Caco-2 (cell line): ENCODE results near the gene HORMAD2. TPM values are rescaled to one million over a fixed set of nuclear protein-coding genes. Genes with fewer than 3 reads are reported as not detected.

Experiments
- BruUV-seq: library from RNA; stranded (reverse); fragments of 400-500 nt; replicated peaks from 2 replicates; lab custom pipeline; 2021; lab: Mats Ljungman, UMichigan
- CTCF ChIA-PET: fragments of 300-600 bp; sonication (Branson Sonifier 250); formaldehyde crosslinking; loops from one replicate; lab custom pipeline; 2022; ENCODE audit warnings: antibody characterized with exemption; lab: Charles Lee
- POLR2A ChIA-PET: fragments of 300-600 bp; sonication (Branson Sonifier 250); formaldehyde crosslinking; loops from one replicate; lab custom pipeline; 2022; ENCODE audit warnings: antibody characterized with exemption; lab: Charles Lee
- DNase-seq, 2 experiments: peaks; one replicate each; pipeline versions ENCODE4 v3.0.0 to v3.0.0-alpha.2; 2020 to 2022
- H3K27me3 ChIP-seq: replicated peaks from 2 replicates; pipeline ENCODE4 v1.6.0; 2011; ENCODE audit warnings: low read length; ENCODE audit not compliant: control insufficient read depth, insufficient read depth
- H3K36me3 ChIP-seq: 2 replicates; pipeline ENCODE4 v1.5.1; 2011; ENCODE audit warnings: low read length; ENCODE audit not compliant: control insufficient read depth, insufficient read depth
- H3K4me1 ChIP-seq: fragments of 250-450 bp; sonication (Bioruptor Pico); 2 replicates; pipeline ENCODE4 v1.5.1; 2020; ENCODE audit warnings: mild to moderate bottlenecking
- H3K4me3 ChIP-seq: 2 replicates; pipeline ENCODE4 v1.5.1; 2011; ENCODE audit warnings: low read depth, mild to moderate bottlenecking, control low read depth, low read length
- H3K9me3 ChIP-seq: fragments of 250-450 bp; sonication (Bioruptor Pico); 2 replicates; pipeline ENCODE4 v1.5.1; 2020; ENCODE audit warnings: mild to moderate bottlenecking, moderate library complexity
- H3K27ac Mint-ChIP-seq: one replicate; pipeline ENCODE4 v1.8.0; 2022; ENCODE audit warnings: mixed read lengths; ENCODE audit not compliant: unreplicated experiment
- H3K27me3 Mint-ChIP-seq: one replicate; pipeline ENCODE4 v1.8.0; 2022; ENCODE audit warnings: mixed read lengths; ENCODE audit not compliant: insufficient read depth, unreplicated experiment
- H3K36me3 Mint-ChIP-seq: one replicate; pipeline ENCODE4 v1.8.0; 2022; ENCODE audit warnings: mild to moderate bottlenecking, mixed read lengths; ENCODE audit not compliant: insufficient read depth, unreplicated experiment
- H3K4me1 Mint-ChIP-seq: one replicate; pipeline ENCODE4 v1.8.0; 2022; ENCODE audit warnings: low read depth, mixed read lengths; ENCODE audit not compliant: unreplicated experiment
- H3K4me3 Mint-ChIP-seq: one replicate; pipeline ENCODE4 v1.8.0; 2022; ENCODE audit warnings: mild to moderate bottlenecking, moderate library complexity, mixed read lengths; ENCODE audit not compliant: unreplicated experiment
- H3K9me3 Mint-ChIP-seq: one replicate; pipeline ENCODE4 v1.8.0; 2022; ENCODE audit warnings: mixed read lengths; ENCODE audit not compliant: unreplicated experiment
- CTCF ChIP-seq, 2 experiments: fragments of 200-600 bp in 1 of 2; IDR thresholded peaks; 1 replicate in 1 of 2; 2 replicates in 1 of 2; pipeline versions ENCODE4 v1.5.1 to v1.8.0; 2011 to 2022; ENCODE audit warnings: antibody characterized with exemption in 1 of 2, control low read depth in 1 of 2, inconsistent platforms in 1 of 2, low read depth in 1 of 2, low read length in 1 of 2, mild to moderate bottlenecking in 1 of 2, moderate library complexity in 1 of 2; ENCODE audit not compliant: insufficient read depth in 1 of 2, severe bottlenecking in 1 of 2, unreplicated experiment in 1 of 2
- intact Hi-C: fragments of 100-400 bp; cut with micrococcal nuclease; formaldehyde crosslinking; loops from one replicate; pipeline ENCODE4 v1.10.0; 2022; ENCODE audit not compliant: unreplicated experiment
- total RNA-seq: library from RNA; stranded (reverse); gene quantifications from 2 replicates; pipeline ENCODE4 v1.2.3, GENCODE V29; 2022

The HORMAD2 gene
- total RNA-seq, 1 experiment from 2014 or later, result 3.1 TPM

GRCh38 chr22:30114361-30114760 is 34.1 kb downstream of the HORMAD2 start:
- no peaks in the 10 kb centered on the region for H3K36me3 Mint-ChIP-seq
- no peaks in the 10 kb centered on the region for H3K27me3 Mint-ChIP-seq
- BruUV-seq, result no TSS peak
- H3K27ac Mint-ChIP-seq, result no peak overlapping the region
- no peak for DNase-seq
- Histone ChIP-seq H3K4me1 (no peaks in the 10 kb centered on the region; the same call in 1 of the 2 replicates), H3K36me3 (no peaks in the 10 kb centered on the region), H3K9me3 (no peaks in the 10 kb centered on the region; the same call in 1 of the 2 replicates), H3K27me3 (no peaks in the 10 kb centered on the region), H3K4me3 (no peak overlapping the region)
- CTCF ChIA-PET, result no interaction called here
- POLR2A ChIA-PET, result no interaction called here
- no peaks in the 10 kb centered on the region for H3K9me3 Mint-ChIP-seq
- no peaks in the 10 kb centered on the region for H3K4me1 Mint-ChIP-seq
- intact Hi-C loops, result no loop called here
- TF ChIP-seq CTCF (IDR thresholded peaks at IDR 0.05; ENCODE audit: insufficient read depth in 1 of 2, low read depth in 1 of 2, low read length in 1 of 2, severe bottlenecking in 1 of 2, unreplicated experiment in 1 of 2), result no peak
- no peak overlapping the region for H3K4me3 Mint-ChIP-seq

DNA sequence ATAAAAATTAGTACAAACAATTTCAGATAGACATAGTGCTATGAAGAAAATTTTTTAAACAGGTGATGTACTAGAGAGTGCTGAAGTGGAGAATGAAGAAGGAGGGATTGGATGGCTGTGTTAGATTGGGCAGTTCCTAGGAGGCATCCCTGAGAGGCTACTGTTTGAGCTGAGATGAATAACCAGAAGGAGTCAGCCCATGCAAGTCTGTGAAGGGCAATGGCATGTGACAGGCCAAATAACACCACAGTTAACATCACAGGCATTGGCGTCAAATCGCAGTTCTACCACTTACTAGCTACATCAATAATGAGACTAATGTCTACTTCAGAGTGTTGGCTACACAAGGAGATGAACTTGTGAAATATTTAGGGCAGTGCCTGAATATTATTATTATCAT is 35.4 kb downstream of the HORMAD2 start:
- no peak overlapping the region for H3K4me3 Mint-ChIP-seq
- H3K9me3 Mint-ChIP-seq, result no peaks in the 10 kb centered on the region
- no peak for TF ChIP-seq CTCF (IDR thresholded peaks at IDR 0.05; ENCODE audit: insufficient read depth in 1 of 2, low read depth in 1 of 2, low read length in 1 of 2, severe bottlenecking in 1 of 2, unreplicated experiment in 1 of 2)
- Histone ChIP-seq H3K27me3 (no peaks in the 10 kb centered on the region), H3K4me1 (no peaks in the 10 kb centered on the region; the same call in 1 of the 2 replicates), H3K36me3 (no peaks in the 10 kb centered on the region), H3K9me3 (no peaks in the 10 kb centered on the region; the same call in 1 of the 2 replicates), H3K4me3 (no peak overlapping the region)
- H3K27me3 Mint-ChIP-seq, result no peaks in the 10 kb centered on the region
- no peak for DNase-seq
- no peaks in the 10 kb centered on the region for H3K4me1 Mint-ChIP-seq
- intact Hi-C loops, result no loop called here
- no TSS peak for BruUV-seq
- POLR2A ChIA-PET, result interaction anchor here (0.5 kb wide), 1 partner anchor 211 kb away, joined by 3 read pairs; the partner anchor contains the start of gene TBC1D10A
- CTCF ChIA-PET, result no interaction called here
- H3K27ac Mint-ChIP-seq, result no peak overlapping the region
- no peaks in the 10 kb centered on the region for H3K36me3 Mint-ChIP-seq

DNA sequence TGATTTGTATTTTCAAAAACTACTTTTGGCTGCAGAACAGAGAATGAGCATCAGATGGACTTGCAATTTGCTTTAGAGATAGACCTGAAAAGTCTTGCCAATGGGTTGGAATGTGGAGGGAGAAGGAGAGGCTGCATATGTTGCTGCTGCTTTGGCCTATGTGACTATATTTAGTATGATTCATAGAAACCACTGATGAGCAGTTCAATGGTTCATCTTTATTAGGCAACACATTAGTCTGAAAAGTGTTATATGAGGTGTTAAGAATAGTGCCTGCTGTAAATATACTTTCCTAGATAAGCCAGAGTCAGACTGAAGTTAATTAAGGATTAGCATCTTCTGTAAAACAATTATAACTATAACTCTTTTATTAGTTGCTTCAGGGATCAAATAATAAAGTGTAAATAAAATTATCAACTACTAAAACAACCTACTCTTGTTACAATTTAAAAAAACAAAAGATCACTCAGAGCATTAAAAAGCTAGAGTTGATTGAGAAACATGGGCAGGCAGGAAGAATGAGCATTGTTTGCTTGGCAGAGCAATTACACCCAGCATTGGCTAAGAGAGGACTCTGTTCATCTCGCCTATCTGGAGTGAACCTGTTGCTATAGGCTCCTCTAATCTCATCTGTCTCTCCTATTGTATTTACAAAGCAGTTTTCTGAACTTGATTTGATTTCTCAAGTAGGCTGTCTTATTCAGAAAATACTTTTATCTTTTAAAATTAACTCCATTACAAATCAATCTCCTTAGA is 36.3 kb downstream of the HORMAD2 start:
- Mint-ChIP-seq H3K9me3 (no peaks in the 10 kb centered on the region), H3K27me3 (no peaks in the 10 kb centered on the region), H3K27ac (no peak overlapping the region), H3K36me3 (no peaks in the 10 kb centered on the region), H3K4me1 (no peaks in the 10 kb centered on the region), H3K4me3 (no peak overlapping the region)
- no peaks in the 10 kb centered on the region for H3K27me3 ChIP-seq
- H3K36me3 ChIP-seq, result no peaks in the 10 kb centered on the region
- BruUV-seq, result no TSS peak
- H3K4me3 ChIP-seq, result no peak overlapping the region
- no peaks in the 10 kb centered on the region; the same call in 1 of the 2 replicates for H3K9me3 ChIP-seq
- ChIA-PET POLR2A (interaction anchor here (0.5 kb wide), 2 partner anchors 48 to 210 kb away, joined by 3 read pairs; partner anchors contain the start of gene TBC1D10A), CTCF (no interaction called here)
- intact Hi-C loops, result no loop called here
- no peaks in the 10 kb centered on the region; the same call in 1 of the 2 replicates for H3K4me1 ChIP-seq
- TF ChIP-seq CTCF (IDR thresholded peaks at IDR 0.05; ENCODE audit: insufficient read depth in 1 of 2, low read depth in 1 of 2, low read length in 1 of 2, severe bottlenecking in 1 of 2, unreplicated experiment in 1 of 2), result no peak
- DNase-seq, result no peak
